ENCODE measurements around the gene RNF217.
"Not testable (repeated sequence)": the region's sequence is repeated elsewhere in the genome, so short reads cannot be mapped to it uniquely, and the experiment has no call there.

The RNF217 gene, protein sequence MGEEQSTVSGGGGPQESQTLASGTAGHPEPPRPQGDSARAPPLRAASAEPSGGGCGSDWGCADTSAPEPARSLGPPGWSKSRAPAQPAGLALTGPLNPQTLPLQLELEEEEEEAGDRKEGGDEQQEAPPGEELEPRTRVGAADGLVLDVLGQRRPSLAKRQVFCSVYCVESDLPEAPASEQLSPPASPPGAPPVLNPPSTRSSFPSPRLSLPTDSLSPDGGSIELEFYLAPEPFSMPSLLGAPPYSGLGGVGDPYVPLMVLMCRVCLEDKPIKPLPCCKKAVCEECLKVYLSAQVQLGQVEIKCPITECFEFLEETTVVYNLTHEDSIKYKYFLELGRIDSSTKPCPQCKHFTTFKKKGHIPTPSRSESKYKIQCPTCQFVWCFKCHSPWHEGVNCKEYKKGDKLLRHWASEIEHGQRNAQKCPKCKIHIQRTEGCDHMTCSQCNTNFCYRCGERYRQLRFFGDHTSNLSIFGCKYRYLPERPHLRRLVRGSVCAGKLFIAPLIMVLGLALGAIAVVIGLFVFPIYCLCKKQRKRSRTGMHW

DNA sequence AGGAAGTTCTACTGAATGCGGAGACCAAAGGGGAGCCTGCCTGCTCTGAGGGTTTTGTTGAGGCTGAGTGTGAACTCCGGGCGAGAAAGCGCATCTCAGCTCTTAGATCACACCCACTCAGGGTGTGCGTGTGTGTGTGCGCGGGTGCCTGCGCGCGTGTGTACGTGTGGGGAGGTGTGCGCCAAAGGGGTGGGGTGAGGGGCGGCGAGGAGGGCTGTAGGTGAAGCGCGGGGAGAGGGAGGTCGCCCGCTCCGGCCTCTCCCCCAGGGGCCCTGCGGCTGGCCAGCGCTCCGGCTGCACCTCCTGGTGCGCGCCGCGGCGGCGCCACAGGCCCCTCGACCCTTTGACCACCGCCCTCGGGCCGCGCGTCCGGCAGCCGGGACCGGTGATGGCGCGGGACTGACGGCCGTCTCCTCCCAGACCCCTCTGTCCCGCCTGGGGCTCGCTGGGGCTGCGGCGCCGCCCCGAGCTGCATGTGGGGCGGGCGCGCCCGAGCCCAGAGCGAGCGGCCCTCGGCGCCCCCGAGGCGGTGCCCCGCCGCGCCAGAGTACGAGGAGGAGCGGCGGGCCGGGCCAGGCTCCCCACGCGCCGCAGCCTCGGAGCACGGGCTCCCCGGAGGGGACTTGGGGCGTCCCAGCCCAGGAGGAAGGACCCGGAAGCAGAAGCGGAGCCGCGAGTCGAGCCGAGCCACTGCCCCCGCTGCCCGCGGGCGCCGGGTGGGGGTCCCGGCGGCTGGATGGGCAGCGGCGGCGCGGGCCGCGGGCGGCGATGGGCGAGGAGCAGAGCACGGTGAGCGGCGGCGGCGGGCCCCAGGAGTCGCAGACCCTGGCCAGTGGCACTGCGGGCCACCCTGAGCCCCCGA lies at the start of gene RNF217:
Gene RNF217 (plus strand): TSS at position 661 of the 862 bp plus-strand sequence. CDS start 108 bp downstream, at position 769.
- DNase-seq (ENCODE audit: low read depth in 2 of 2) = no peak

DNA sequence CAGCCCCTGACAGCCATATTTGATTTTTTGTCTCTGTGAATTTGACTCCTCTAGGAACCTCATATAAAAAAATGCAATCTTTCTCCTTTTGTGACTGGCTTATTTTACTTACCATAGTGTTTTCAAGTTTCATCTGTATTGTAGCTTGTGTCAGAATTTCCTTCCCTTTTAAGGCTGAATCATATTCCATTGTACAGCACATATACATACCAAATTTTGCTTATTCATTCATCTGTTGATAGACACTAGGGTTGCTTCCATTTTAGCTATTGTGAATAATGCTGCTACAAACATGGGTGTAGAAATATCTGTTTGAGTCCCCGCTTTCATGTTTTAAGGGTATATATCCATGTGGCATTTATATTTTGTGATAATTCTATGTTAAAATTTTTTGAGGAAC lies 49.2 kb upstream of the RNF217 start:
- no peak for DNase-seq (ENCODE audit: low read depth in 2 of 2)

DNA sequence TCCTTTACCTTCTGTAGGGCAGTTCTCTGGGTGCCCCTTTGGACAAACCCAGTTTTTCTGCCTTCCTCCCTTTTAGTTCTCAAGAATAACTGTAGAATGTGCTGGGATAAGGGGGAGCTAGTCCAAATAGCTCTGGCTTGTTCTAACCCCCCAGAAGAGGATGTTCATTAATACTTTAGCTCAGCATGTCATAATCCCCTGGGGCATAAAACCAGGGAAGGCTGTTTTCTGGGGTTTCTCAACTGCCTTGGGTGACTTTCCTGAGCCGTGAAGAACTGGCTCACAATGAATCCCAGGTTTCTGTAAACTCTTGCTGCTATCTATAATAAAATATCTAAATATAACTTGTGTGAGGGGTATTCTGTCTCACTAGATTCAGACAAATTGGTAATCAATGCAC lies 44.5 kb upstream of the RNF217 start:
- no peak for DNase-seq (ENCODE audit: low read depth in 2 of 2)

DNA sequence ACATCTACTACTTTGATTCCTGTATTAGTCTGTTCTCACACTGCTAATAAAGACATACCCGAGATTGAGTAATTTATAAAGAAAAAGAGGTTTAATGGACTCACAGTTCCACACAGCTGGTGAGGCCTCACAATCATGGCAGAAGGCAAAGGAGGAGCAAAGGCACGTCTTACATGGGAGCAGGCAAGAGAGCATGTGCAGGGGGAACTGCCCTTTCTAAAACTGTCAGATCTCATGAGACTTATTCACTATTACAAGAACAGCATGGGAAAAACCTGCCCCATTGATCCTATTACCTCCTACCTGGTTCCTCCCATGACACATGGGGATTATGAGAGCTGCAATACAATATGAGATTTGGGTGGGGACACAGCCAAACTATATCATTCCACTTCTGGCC lies 42.5 kb upstream of the RNF217 start:
- DNase-seq (ENCODE audit: low read depth in 2 of 2) = not testable (repeated sequence)

DNA sequence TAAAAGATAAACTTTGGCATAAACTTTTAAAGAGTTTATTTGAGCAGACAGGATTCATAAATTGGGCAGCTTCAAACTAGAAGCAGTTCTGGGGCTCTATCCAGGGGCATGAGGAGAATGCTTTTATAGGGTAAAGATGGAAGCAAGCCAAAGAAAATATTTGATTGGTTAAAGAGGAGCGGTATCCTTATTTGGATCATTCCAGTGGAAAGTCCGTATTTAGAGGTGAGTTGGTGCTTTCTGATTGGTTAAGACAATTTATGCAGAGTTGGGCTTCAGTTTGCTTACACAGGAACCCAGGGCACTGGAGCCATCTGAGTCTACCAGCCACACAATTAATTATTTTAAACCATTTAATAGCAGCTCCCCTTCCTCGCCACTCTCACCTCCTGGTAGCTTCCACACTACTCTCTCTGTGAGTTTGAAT lies 37.9 kb upstream of the RNF217 start:
- no peak for DNase-seq (ENCODE audit: low read depth in 2 of 2)

DNA sequence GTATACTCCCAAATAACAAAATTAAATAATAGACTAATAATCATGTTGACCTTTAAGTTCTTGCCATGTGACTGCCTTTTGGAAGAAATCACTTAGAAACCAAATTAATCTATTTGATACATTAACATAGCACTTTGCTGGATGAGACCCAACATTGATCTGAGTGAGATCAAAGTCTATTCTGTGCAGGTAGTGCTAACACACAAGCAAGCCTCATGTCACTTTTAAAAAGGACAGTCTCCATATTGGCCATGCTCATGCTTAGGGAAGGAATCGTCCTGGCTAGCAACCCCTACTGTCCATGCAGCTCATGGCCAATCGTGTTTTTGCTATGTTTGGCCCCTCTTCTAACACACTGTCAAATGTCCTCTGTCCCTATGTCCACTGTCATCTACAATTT lies 35.8 kb upstream of the RNF217 start:
- DNase-seq (ENCODE audit: low read depth in 2 of 2) = no peak

DNA sequence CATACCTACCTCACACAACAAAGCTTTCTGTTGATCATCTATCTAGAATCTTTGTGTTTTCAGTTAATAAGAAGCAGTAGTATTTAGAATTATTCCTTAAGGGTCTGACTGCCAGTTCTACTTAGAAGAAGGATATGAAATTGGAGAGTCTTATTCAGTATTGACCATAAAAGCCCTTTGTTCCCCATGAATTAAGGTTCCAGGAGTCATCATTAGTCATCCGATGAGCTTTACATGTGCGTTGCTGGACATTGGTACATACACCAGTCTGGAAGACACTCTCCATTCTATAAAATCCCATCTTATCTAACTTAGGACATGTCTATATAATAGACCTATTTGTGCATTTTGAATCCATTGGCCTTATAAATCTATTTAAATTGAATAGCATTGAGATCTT lies 34.4 kb upstream of the RNF217 start:
- no peak for DNase-seq (ENCODE audit: low read depth in 2 of 2)

DNA sequence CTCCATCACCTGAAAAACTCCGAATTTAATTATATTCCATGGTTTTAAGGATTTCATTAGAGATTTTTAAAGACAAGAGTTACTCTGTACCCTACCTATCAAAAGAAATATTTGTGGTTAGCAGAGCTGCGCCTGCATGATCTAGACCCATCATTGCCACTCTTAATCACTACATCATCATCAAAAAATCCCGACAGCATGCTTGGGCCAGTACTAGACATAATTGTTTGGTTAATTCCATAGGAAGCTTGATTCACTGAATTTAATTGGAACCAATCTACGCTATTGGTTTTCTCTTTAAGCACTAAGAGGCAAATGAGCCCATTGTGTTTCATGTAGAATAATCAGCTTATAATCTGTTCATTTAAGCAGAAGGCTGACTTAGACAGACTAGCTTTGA lies 33.4 kb upstream of the RNF217 start:
- DNase-seq (ENCODE audit: low read depth in 2 of 2) = no peak

DNA sequence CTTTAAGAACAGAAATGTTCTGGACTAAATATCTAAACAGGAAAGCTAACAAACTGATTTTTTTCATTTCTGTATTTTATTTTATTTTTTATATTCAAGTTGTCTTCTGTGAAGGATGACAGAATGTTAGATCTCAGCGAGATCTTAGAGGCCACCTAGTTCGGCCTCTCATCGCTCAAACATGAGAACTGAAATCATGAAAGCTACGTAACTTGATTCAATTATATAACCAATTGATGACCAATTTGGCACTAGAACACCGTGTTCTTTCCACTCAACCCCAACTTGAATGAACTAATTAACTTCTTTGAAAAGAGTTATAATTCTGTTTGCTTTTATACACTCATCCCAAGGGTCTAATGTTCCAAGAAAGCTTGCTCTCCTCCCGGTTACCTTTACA lies 24.6 kb upstream of the RNF217 start:
- no peak for DNase-seq (ENCODE audit: low read depth in 2 of 2)

DNA sequence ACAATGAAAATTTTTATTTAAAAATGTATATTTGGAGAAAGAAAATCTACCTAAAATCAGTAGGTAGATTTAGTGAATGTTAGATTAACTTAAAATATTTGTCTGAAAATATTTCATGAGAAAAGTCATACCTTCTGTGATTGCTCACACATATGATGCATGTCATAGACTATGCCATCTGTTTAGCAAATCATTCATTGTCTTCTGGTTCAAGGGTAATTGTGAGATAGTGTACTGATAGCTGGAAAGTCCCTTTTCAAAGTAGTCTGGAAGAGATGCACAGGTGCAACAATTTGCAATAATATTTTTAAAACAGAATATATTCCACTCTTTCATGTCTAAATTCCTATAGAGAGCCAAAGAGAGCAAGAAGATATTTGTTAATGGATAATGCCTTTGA lies 21.0 kb upstream of the RNF217 start:
- no peak for DNase-seq (ENCODE audit: low read depth in 2 of 2)

DNA sequence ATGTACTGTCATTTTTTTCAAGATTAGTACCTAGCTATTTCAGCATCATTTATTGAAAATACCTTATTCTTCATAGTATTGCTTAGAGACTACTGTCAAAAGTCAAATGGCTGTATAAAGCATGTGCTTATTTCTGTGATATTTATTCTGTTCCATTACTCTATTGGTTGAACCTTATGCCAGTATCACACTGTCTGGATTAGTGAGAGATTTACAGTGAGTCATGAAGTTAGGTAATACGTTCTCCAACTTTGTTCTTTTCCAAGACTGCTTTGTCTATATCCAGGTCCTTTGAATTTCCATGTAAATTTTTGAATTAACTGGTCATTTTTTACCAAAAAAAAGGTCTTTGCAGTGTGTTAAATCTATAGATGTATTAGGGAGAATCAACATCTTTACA lies 18.6 kb upstream of the RNF217 start:
- no peak for DNase-seq (ENCODE audit: low read depth in 2 of 2)

DNA sequence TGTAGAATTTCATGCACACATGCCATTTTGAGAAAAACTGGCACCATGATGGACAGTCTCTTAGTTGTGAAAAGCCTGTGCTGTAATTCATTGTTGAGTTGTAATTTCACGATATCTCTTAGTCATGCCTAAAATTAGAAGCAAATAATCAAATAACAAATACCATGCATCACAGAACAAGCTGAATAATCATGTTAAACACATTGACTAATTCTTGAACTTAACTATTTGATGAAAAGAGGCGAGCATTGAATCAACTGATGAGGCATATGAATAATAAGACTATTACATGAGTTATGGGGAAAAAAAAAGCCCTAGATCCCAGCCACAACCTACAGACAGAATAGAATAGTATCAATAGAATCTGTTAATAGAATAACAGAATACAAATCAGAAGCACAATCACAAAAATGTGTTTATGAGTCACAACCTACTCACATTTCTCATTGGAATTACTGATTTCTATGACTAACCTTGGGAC lies 14.2 kb upstream of the RNF217 start:
- no peak for DNase-seq (ENCODE audit: low read depth in 2 of 2)

DNA sequence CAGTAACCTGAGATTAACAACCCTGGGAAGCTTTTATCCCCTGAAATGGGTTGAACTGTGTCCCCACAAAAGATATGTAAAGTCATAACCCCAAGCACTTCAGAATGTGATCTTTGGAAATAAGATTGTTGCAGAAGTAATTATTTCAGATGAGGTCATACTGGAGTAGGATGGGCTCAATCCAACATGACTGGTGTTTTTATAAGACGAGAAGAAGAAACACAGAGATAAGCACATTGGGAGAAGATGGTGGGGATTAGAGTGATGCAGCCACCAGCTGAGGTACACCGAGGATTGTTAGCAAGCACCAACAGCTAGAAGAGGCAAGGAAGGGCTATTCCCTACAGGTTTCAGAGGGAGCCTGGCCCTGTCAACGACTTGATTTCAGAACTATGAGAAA lies 12.5 kb upstream of the RNF217 start:
- no peak for DNase-seq (ENCODE audit: low read depth in 2 of 2)

DNA sequence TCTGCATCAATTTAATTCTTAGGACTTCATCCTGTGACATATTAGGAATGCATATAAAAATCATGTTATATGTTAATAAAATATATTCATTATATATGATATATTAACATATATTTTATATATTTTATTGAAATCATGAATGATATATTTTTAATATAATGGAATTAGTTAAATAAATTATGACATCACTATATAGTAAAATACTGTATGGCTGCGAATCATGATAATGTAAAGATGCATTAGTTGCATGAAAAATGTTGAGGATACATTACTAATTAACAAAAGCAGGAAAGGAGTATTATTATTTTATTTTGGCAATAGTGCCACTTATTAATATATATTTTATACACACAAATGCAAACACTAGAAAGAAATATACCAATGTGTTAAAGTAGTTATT lies 8.4 kb upstream of the RNF217 start:
- no peak for DNase-seq (ENCODE audit: low read depth in 2 of 2)

DNA sequence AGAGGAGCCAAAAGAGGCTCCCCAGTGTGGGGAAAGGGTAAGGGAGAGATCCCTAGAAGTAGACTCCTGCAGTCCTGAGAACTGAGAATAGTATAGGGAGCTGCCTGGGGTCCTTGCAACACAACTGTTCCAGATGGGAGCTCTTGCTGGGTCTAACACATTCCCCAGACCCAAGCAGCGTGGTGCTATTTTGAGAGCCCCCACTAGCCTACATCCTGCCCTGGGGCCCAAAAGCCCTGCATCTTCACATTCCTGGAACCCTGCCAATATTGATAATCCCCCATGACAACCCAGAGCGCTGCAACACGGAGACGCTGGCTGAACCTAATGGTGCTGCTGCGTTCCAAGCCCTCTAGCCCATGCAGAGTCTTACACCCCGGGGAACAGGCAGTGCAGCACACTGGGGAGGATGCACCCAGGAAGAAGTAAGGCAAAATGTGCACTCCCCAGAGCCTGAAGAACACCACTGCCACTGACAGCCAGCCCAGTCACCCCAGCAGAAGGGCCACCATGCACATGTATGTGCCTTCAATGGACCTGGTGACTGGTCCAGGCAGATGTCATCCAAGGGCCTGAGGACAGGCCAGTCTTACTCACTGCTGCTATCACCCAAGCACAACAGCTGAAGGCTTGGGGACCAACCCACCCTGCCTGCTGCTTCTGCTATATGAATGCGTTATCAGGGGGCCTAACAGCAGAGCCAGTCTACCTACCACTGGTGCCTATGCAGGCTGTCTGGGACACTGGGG lies 7.0 kb upstream of the RNF217 start:
- DNase-seq (ENCODE audit: low read depth in 2 of 2) = no peak

DNA sequence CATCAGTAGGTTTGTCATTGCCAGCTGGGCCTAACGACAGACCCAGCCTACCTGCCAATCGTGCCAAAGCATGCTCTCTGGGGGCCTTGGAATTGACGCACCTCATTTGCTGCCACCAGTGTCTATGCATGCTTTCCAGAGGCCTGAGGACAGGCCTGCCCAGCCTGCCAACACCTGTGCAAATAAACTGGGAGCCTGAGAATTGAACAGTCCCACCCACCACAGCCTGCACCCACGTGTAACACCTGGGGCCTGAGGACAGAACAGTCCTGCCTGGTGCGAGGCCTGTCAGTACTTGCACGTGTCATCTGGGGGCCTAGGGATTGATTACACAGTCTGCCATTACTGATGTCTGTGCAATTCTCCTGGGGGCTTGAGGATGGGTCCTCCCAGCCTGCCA lies 6.2 kb upstream of the RNF217 start:
- no peak for DNase-seq (ENCODE audit: low read depth in 2 of 2)

DNA sequence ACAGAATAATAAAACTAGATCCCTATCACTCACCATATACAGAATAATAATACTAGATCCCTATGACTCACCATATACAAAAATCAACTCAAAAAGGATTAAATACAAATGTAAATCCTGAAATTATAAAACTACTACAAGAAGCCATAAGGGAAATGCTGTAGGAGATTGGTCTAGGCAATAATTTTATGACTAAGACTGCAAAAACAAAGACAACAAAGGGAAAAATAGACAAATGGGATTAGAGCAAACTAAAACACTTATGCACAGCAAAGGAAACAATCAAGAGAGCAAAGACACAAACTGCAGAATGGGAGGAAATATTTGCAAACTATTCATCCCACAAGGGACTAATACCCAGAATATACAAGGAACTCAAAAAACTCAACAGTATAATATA lies 4.1 kb upstream of the RNF217 start:
- no peak for DNase-seq (ENCODE audit: low read depth in 2 of 2)

DNA sequence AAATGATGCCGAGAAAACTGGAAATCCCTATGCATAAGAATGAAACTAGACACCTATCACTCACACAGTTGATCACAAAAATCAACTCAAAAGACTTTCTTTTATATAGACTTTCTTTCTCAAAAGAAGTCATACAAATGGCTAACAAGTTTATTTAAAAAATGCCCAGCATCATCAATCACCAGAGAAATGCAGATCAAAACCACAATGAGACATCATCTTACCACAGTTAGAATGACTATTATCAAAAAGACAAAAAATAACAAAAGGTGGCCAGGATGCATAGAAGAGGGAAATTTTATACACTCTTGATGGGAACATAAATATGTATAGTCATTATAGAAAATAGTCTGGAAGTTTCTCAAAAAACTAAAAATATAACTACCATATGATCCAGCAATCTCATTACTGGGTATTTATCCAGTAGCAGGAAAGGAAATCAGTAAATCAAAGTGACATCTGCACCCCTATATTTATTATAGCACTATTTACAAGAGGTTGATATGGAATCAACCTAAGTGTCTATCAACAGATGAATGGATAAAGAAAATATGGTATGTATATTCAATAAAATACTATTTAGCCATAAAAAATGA lies 3.4 kb upstream of the RNF217 start:
- DNase-seq (ENCODE audit: low read depth in 2 of 2) = no peak

DNA sequence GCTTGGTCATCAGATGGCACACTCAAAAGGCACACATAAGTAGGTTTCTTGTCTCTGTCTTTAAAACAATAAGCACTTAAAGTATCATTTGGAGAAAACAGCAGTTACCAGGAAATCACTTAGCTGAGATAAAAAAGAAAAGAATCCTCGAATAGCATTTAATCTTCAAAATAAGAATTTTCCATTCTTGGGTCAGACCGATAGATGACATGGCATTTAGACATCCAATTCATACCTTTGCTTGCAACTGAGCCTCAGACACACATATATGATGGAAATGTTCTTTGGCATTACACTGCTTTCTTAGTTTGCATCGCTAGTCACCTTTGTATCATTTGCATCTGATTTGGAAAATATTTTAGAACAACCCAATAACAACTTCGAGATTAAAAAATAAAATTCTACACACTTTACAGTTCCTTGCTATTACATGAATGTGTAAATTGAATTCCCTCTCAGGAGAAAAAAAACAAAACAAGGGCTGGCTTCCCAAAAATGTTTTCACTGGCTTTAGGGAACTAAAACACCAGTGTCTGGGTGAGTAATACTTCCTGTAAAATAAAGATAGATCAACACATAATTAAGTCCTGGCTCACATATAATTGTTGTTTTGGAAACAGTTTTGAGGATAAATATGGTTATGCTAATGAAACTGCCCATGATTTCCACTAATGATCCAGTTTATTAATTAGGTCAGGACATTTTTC lies 1.3 kb upstream of the RNF217 start:
- DNase-seq (ENCODE audit: low read depth in 2 of 2) = no peak

DNA sequence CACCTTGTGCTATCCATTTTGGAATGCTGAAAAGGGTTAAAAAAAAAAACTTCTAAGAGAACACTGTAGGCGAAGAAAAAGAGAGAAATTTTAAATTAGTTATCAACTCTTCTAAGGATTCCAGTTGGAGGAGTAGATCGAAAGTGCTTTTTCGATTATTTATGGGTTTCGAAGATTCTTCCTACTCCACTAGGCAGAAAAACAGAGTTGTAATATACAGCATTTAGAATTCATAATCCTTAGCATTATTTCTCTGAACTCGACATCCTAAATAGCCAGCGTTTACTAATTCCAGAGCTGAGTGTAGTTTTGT lies 817 bp upstream of the RNF217 start:
- DNase-seq (ENCODE audit: low read depth in 2 of 2) = no peak
